Transverse colon (tissue), 3 donors: Measurements from ENCODE around the gene FCF1.

Experiments used
- EP300 ChIP-seq: sonication (generic); formaldehyde crosslinking; IDR thresholded peaks from one replicate; pipeline ENCODE4 v1.6.1; 2017; ENCODE audit warnings: antibody characterized with exemption, low read depth
- TF ChIP-seq, protein P1 (sequence below), 5 experiments: fragments of 200-600 bp in 3 of 5; fragments of 450-650 bp in 2 of 5; sonication (generic) in 3 of 5; IDR thresholded peaks; 1 replicate in 2 of 5; 2 replicates in 3 of 5; pipeline ENCODE4 v1.5.1; 2016 to 2017; ENCODE audit warnings: antibody characterized with exemption in 5 of 5, inconsistent platforms in 3 of 5, mild to moderate bottlenecking in 2 of 5, moderate library complexity in 1 of 5

DNA sequence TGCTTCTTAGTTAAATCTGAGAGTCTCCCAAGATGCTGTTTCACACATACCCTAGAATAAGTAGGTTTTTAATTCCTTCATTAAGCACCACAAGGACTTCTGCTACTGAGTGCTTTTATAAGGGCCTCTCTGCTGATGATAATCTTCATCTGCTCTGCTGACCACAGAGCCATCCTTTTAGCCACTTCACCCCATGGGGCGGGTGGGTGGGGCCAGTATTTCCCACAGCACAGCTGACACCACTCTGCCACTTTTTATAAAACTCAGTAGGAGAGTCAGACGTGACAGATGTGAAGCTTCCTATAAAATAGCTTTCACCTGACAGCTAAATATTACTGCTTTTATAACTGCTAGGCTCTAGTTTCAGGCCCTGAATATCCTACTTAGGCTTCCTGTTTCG lies 20.3 kb downstream of the FCF1 start:
- TF ChIP-seq, protein P1, sequence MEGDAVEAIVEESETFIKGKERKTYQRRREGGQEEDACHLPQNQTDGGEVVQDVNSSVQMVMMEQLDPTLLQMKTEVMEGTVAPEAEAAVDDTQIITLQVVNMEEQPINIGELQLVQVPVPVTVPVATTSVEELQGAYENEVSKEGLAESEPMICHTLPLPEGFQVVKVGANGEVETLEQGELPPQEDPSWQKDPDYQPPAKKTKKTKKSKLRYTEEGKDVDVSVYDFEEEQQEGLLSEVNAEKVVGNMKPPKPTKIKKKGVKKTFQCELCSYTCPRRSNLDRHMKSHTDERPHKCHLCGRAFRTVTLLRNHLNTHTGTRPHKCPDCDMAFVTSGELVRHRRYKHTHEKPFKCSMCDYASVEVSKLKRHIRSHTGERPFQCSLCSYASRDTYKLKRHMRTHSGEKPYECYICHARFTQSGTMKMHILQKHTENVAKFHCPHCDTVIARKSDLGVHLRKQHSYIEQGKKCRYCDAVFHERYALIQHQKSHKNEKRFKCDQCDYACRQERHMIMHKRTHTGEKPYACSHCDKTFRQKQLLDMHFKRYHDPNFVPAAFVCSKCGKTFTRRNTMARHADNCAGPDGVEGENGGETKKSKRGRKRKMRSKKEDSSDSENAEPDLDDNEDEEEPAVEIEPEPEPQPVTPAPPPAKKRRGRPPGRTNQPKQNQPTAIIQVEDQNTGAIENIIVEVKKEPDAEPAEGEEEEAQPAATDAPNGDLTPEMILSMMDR (IDR thresholded peaks at IDR 0.05): no peak
- no peak for TF ChIP-seq EP300
